ENCODE results near the gene SPTLC1. TPM values are rescaled to one million over a fixed set of nuclear protein-coding genes. Genes with fewer than 3 reads are reported as not detected.
"Not testable (repeated sequence)": the region's sequence is repeated elsewhere in the genome, so short reads cannot be mapped to it uniquely, and the experiment has no call there.

Gene SPTLC1
- total RNA-seq, 2 donors from 2014 or later = 34.9 to 36.1 TPM

DNA sequence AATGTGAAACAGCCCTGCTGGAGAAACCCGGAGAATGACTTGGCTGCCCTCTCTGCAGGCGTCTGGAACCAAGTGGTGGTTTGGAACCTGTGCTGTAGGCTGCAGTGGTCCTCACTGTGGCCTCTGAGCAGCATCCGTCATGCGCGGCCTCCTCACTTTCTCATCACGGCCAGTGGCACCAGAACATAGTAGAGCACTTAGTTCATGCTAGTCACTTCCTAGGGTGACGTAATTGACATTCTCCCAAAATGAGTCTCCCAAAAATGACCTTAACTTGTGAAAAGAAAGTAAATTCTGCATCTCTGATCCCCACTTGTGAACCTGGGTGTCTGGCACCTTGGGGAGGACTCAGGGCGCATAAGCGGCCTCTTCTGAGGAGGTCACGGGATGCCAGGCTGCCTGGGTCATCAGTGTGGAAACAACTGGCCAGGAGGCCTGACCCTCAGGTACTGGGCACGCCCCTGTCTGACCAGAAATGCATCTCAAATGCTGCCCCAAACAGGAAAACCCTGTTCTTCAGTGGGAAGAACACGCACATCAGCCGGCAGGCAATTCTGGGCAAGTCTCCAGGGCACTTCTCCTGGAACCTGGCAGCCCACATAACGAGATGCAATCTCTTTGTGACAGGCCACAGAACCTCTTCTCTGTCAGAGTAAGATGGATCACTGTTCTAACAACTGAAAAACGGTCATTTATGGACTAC lies 36.6 kb upstream of the SPTLC1 start:
- no peak overlapping the region for H3K4me3 ChIP-seq
- H3K36me3 ChIP-seq (replicated peaks in 1 of 2; ENCODE audit: insufficient read depth in 1 of 2, low read depth in 2 of 2) = no peaks in the 10 kb centered on the region
- WGBS, 2 donors = 61 to 63% methylated on average over 8 to 15 of the region's 15 CpGs
- peak; percentile 54 for ATAC-seq
- H3K27me3 ChIP-seq = no peaks in the 10 kb centered on the region
- no peak overlapping the region for H3K27ac ChIP-seq
- no peaks in the 10 kb centered on the region for H3K9me3 ChIP-seq
- peaks cover 13% of the 10 kb centered on the region for H3K4me1 ChIP-seq
- DNase-seq = peak in 3 of 4 donors; percentile 53 to 57 (median 56)
- intact Hi-C loops (cut with DNase I) = no loop called here
- TF ChIP-seq, protein P1, sequence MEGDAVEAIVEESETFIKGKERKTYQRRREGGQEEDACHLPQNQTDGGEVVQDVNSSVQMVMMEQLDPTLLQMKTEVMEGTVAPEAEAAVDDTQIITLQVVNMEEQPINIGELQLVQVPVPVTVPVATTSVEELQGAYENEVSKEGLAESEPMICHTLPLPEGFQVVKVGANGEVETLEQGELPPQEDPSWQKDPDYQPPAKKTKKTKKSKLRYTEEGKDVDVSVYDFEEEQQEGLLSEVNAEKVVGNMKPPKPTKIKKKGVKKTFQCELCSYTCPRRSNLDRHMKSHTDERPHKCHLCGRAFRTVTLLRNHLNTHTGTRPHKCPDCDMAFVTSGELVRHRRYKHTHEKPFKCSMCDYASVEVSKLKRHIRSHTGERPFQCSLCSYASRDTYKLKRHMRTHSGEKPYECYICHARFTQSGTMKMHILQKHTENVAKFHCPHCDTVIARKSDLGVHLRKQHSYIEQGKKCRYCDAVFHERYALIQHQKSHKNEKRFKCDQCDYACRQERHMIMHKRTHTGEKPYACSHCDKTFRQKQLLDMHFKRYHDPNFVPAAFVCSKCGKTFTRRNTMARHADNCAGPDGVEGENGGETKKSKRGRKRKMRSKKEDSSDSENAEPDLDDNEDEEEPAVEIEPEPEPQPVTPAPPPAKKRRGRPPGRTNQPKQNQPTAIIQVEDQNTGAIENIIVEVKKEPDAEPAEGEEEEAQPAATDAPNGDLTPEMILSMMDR (IDR thresholded peaks at IDR 0.05) = no peak
- no peak for TF ChIP-seq POLR2A (IDR thresholded peaks at IDR 0.05)

DNA sequence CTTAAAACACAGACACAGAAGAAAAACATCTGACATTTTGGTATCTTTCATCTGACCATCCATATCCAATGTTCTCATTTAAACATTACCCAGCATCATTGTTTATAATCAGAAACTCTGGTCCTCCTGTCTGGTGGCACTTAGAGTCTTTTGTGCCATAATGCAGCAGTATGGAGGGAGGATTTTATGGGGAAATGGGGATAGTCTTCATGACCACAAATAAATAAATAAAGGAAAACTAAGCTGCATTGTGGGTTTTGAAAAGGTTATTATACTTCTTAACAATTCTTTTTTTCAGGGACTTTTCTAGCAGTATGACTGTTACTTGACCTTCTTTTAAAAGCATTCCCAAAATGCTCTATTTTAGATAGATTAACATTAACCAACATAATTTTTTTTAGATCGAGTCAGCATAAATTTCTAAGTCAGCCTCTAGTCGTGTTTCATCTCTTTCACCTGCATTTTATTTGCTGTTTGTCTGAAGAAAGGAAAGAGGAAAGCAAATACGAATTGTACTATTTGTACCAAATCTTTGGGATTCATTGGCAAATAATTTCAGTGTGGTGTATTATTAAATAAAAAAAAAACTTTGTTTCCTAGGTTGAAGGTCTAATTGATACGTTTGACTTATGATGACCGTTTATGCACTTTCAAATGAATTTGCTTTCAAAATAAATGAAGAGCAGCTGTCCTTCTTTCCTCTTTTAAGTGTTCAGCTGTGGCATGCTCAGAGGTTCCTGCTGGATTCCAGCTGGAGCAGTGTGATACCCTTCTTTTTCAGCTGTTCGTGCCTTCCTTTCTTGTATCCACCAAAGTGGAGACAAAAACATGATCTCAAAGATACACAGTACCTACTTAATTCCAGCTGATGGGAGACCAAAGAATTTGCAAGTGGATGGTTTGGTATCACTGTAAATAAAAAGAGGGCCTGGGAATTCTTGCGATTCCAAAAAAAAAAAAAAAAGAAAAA lies 35.6 kb upstream of the SPTLC1 start:
- ATAC-seq; H3K27me3 ChIP-seq; DNase-seq; H3K36me3 ChIP-seq (replicated peaks in 1 of 2; ENCODE audit: insufficient read depth in 1 of 2, low read depth in 2 of 2); H3K4me3 ChIP-seq; H3K9me3 ChIP-seq; H3K27ac ChIP-seq; intact Hi-C loops (cut with DNase I): not testable (repeated sequence)
- WGBS, 2 donors = 60 to 66% methylated on average over 7 of the region's 7 CpGs
- H3K4me1 ChIP-seq = peaks cover 13% of the 10 kb centered on the region

DNA sequence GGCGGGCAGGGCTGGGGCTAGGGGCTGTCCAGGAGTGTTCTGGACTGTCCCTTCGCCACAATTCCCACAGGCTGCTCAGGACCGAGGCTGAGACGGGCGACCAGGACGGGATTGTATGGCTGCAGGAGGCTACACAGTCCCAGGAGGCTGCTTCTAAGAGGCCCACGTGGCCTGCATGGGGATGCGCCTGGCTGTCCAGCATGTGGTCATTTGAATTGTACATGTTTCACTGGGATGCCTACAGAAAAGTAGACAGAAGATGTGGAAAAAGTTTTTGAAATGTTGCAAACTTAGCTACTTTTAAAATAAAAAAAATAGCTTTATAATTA lies 32.6 kb upstream of the SPTLC1 start:
- DNase-seq = no peak
- WGBS, 2 donors = 72 to 82% methylated on average over 6 to 8 of the region's 8 CpGs
- TF ChIP-seq POLR2A (IDR thresholded peaks at IDR 0.05) = no peak
- TF ChIP-seq, protein P1 (IDR thresholded peaks at IDR 0.05) = no peak
- Histone ChIP-seq H3K27ac (peak overlapping the region in 1 of 4 donors; percentile 9), H3K36me3 (replicated peaks in 1 of 2; ENCODE audit: insufficient read depth in 1 of 2, low read depth in 2 of 2) (no peaks in the 10 kb centered on the region), H3K27me3 (peaks cover 0 to 3% of the 10 kb centered on the region in 2 donors), H3K9me3 (no peaks in the 10 kb centered on the region), H3K4me1 (peaks cover 13% of the 10 kb centered on the region), H3K4me3 (no peak overlapping the region)
- no peak for ATAC-seq
- intact Hi-C loops (cut with DNase I) = no loop called here

DNA sequence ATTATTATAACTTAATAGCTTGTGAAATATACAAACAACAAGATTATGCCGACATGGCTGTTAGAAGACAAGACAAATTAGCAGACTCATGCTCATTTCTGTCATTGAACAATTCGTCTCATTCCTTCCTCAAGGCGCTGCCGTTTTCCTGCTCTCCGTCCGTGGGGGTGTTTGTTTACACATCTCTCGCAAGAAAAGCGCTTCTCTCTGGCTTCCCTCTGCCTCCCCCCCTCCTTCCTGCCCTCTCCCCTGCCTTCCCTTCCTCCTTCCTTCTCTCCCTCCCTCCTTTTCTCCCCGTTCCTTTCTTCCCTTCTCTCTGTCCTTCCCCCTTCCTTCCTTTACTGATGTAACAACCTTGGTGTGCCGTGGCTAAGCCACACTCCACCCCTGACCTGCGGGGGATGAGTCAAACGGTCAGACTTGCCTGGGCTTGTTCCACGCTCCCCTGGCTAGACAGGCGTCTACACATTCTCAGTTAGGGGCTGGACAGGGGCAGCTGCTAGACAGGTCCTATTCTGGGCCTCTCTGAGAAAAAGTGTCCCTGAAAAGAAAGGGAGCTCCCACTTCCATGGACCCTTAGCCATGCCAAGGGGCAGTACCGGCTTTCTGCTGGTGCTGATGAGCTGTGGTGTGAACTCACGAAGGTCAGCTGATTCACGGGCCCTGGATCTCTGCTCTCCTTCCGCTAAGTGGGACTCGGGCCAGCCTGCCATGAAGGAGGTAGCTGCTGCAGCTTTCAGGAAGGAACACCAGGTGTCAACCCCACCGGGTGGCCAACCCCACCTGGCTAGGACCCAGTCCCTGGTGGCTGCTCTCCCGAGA lies 32.0 kb upstream of the SPTLC1 start:
- peaks cover 10% of the 10 kb centered on the region for H3K4me1 ChIP-seq
- intact Hi-C loops (cut with DNase I) = no loop called here
- TF ChIP-seq, protein P1 (IDR thresholded peaks at IDR 0.05) = no peak
- TF ChIP-seq POLR2A (IDR thresholded peaks at IDR 0.05) = no peak
- peak; percentile 61 for ATAC-seq
- H3K9me3 ChIP-seq = no peaks in the 10 kb centered on the region
- no peak overlapping the region for H3K4me3 ChIP-seq
- peaks cover 0 to 4% of the 10 kb centered on the region in 2 donors for H3K27me3 ChIP-seq
- DNase-seq = peak in 3 of 4 donors; percentile 27 to 61 (median 35)
- no peaks in the 10 kb centered on the region for H3K36me3 ChIP-seq (replicated peaks in 1 of 2; ENCODE audit: insufficient read depth in 1 of 2, low read depth in 2 of 2)
- 23 to 24% methylated on average over 14 to 21 of the region's 21 CpGs for WGBS, 2 donors
- peak overlapping the region in 1 of 4 donors; percentile 9 for H3K27ac ChIP-seq

All from body of pancreas (tissue), 4 donors.